Lung (tissue), 12 donors: ENCODE measurements around the gene ARR3. TPM values are rescaled to one million over a fixed set of nuclear protein-coding genes. Genes with fewer than 3 reads are reported as not detected.

Experiments
- ATAC-seq: fragments of 200-7000 bp; cut with Tn5 transposase; one replicate; pipeline ENCODE4 v1.9.1; 2020; ENCODE audit warnings: moderate number of reproducible peaks; ENCODE audit not compliant: insufficient read depth, low FRiP score
- DNase-seq, 3 donors: peaks; one replicate each; pipeline ENCODE4 v3.0.0-alpha.2; 2013 to 2017
- H3K27ac ChIP-seq, 2 donors: one replicate each; pipeline ENCODE4 v1.5.1; 2013; ENCODE audit warnings: mild to moderate bottlenecking in 2 of 2, moderate library complexity in 2 of 2, control low read depth in 1 of 2, inconsistent platforms in 1 of 2, low read depth in 1 of 2, low read length in 1 of 2
- H3K27me3 ChIP-seq, 3 donors: one replicate each; pipeline ENCODE4 v1.5.1; 2013; ENCODE audit warnings: low read length in 2 of 3; ENCODE audit not compliant: control insufficient read depth in 3 of 3, insufficient read depth in 3 of 3
- H3K36me3 ChIP-seq, 4 donors: one replicate each; pipeline ENCODE4 v1.5.1; 2013; ENCODE audit warnings: low read length in 4 of 4, mild to moderate bottlenecking in 1 of 4, moderate library complexity in 1 of 4; ENCODE audit not compliant: control insufficient read depth in 4 of 4, insufficient read depth in 4 of 4
- H3K4me1 ChIP-seq, 5 donors: one replicate each; pipeline ENCODE4 v1.5.1; 2013; ENCODE audit warnings: low read length in 5 of 5, mild to moderate bottlenecking in 2 of 5, moderate library complexity in 1 of 5; ENCODE audit not compliant: control insufficient read depth in 5 of 5, insufficient read depth in 5 of 5
- H3K4me3 ChIP-seq: one replicate; pipeline ENCODE4 v1.5.1; 2013; ENCODE audit warnings: mild to moderate bottlenecking, control low read depth, moderate library complexity
- H3K9ac ChIP-seq, 2 donors: one replicate each; pipeline ENCODE4 v1.5.1; 2013; ENCODE audit warnings: low read length in 2 of 2, control low read depth in 1 of 2; ENCODE audit not compliant: insufficient read depth in 1 of 2
- H3K9me3 ChIP-seq, 4 donors: one replicate each; pipeline ENCODE4 v1.5.1; 2013; ENCODE audit warnings: low read length in 3 of 4, mild to moderate bottlenecking in 1 of 4, moderate library complexity in 1 of 4; ENCODE audit not compliant: control insufficient read depth in 4 of 4, insufficient read depth in 3 of 4
- CTCF ChIP-seq: IDR thresholded peaks from 2 replicates; pipeline ENCODE4 v1.5.1; 2012; ENCODE audit warnings: mild to moderate bottlenecking; ENCODE audit errors: control extremely low read depth, extremely low read depth
- WGBS, 2 donors: extraction: QIAGEN DNeasy Blood & Tissue Kit; methylation state at CpG; one replicate each; pipeline ENCODE4 v1.1.7; 2013; 5-methylcytosine and 5-hydroxymethylcytosine counted together
- polyA plus RNA-seq, 2 donors: library from polyadenylated mRNA; stranded (reverse); fragments of 200-250 nt; gene quantifications; one replicate each; pipeline ENCODE4 v1.2.1, GENCODE V29; 2013
- total RNA-seq, 2 donors: library from RNA; depleted of rRNA in 1 of 2; stranded (reverse); fragments of >200 nt in 1 of 2; gene quantifications; one replicate each; pipeline ENCODE4 v1.2.1, GENCODE V29; 2014 to 2021
- donor health status: control.
- donor health status: control.
- donor health status: Bipolar disorder and iron deficiency.
- donor health status: healthy.
- donor health status: DM: yes; HTN: yes; CAD: no.

ARR3 gene
- total and polyA plus RNA-seq, 4 donors: not detected

- H3K27ac ChIP-seq: no peak overlapping the region
- no peak for DNase-seq
- no peak for TF ChIP-seq CTCF
- no peak overlapping the region for H3K4me3 ChIP-seq
- H3K36me3 ChIP-seq: no peaks in the 10 kb centered on the region
- WGBS, 2 donors: 32 to 58% methylated on average over 3 to 4 of the region's 4 CpGs
- H3K4me1 ChIP-seq: no peaks in the 10 kb centered on the region
- no peak overlapping the region for H3K9ac ChIP-seq
- H3K9me3 ChIP-seq: no peaks in the 10 kb centered on the region
- no peak for ATAC-seq
- no peaks in the 10 kb centered on the region for H3K27me3 ChIP-seq
Observed at GRCh38 chrX:70231666-70232065, 36.5 kb upstream of the ARR3 start.

GRCh38 chrX:70234355-70234754 lies 33.8 kb upstream of the ARR3 start, which contains the start of gene AWAT1:
Gene AWAT1, plus strand, starts transcription at chrX:70234655. Its CDS starts 41 bp downstream, at chrX:70234696.
- no peak within 1 kb of the TSS for H3K27ac ChIP-seq
- no peak within 1 kb of the TSS for H3K9ac ChIP-seq
- no peak for ATAC-seq
- no peak for TF ChIP-seq CTCF
- H3K4me3 ChIP-seq: no peak within 1 kb of the TSS
- no peaks in the 10 kb centered on the region for H3K36me3 ChIP-seq
- H3K27me3 ChIP-seq: peaks cover 0 to 2% (median 0%) of the 10 kb centered on the region in 3 donors
- DNase-seq: no peak
- 74 to 95% methylated on average over 3 of the region's 3 CpGs for WGBS, 2 donors
- H3K9me3 ChIP-seq: no peaks in the 10 kb centered on the region
- H3K4me1 ChIP-seq: no peaks in the 10 kb centered on the region

- 85 to 91% methylated on average over 1 of the region's 1 CpG for WGBS, 2 donors
Observed at GRCh38 chrX:70240751-70241150, 27.4 kb upstream of the ARR3 start.

More at GRCh38 chrX:70240751-70241150, 27.4 kb upstream of the ARR3 start:
- Histone ChIP-seq H3K36me3 (no peaks in the 10 kb centered on the region), H3K27me3 (peaks cover 0 to 2% (median 0%) of the 10 kb centered on the region in 3 donors), H3K9me3 (no peaks in the 10 kb centered on the region), H3K27ac (no peak overlapping the region), H3K9ac (no peak overlapping the region), H3K4me3 (no peak overlapping the region), H3K4me1 (no peaks in the 10 kb centered on the region)
- no peak for TF ChIP-seq CTCF
- ATAC-seq (no peak), DNase-seq (no peak)
